CD14-positive monocyte (primary cell): ENCODE data around the gene C4BPA. TPM values are rescaled to one million over a fixed set of nuclear protein-coding genes. Genes with fewer than 3 reads are reported as not detected.

Experiments
- DNase-seq, 3 donors: peaks; one replicate each; pipeline ENCODE4 v3.0.0-alpha.2; 2011 to 2022
- H2AFZ ChIP-seq: 2 replicates; pipeline ENCODE4 v1.6.0; 2012; ENCODE audit warnings: mild to moderate bottlenecking, low read depth, low read length, inconsistent platforms; ENCODE audit not compliant: insufficient read depth, poor library complexity, severe bottlenecking
- H3K27ac ChIP-seq, 2 donors: 1 replicate in 1 of 2; 2 replicates in 1 of 2; pipeline ENCODE4 v1.5.1; 2012 to 2013; ENCODE audit warnings: low read length in 2 of 2, control low read depth in 1 of 2, inconsistent platforms in 1 of 2, low read depth in 1 of 2, mild to moderate bottlenecking in 1 of 2
- H3K27me3 ChIP-seq, 2 donors: one replicate each; pipeline versions ENCODE4 v1.6.0 to v1.6.1; 2011 to 2013; ENCODE audit warnings: low read length in 2 of 2; ENCODE audit not compliant: control insufficient read depth in 2 of 2, insufficient read depth in 2 of 2
- H3K36me3 ChIP-seq, 2 donors: replicated peaks in 1 of 2; 1 replicate in 1 of 2; 2 replicates in 1 of 2; pipeline versions ENCODE4 v1.5.1 to v1.6.1; 2012 to 2013; ENCODE audit warnings: low read length in 2 of 2, control low read depth in 1 of 2, inconsistent platforms in 1 of 2, mild to moderate bottlenecking in 1 of 2; ENCODE audit not compliant: insufficient read depth in 2 of 2, control insufficient read depth in 1 of 2
- H3K4me1 ChIP-seq, 2 donors: 1 replicate in 1 of 2; 2 replicates in 1 of 2; pipeline versions ENCODE4 v1.5.1 to v1.6.1; 2012 to 2013; ENCODE audit warnings: low read length in 2 of 2, control low read depth in 1 of 2, inconsistent platforms in 1 of 2, mild to moderate bottlenecking in 1 of 2, moderate library complexity in 1 of 2; ENCODE audit not compliant: insufficient read depth in 2 of 2, control insufficient read depth in 1 of 2
- H3K4me2 ChIP-seq: replicated peaks from 2 replicates; pipeline ENCODE3; 2012; ENCODE audit warnings: low read length, moderate library complexity, mild to moderate bottlenecking; ENCODE audit not compliant: poor library complexity, severe bottlenecking; ENCODE audit errors: extremely low read depth
- H3K4me3 ChIP-seq, 3 experiments: fragments of 200-600 bp in 1 of 3; sonication (generic) in 1 of 3; replicated peaks in 1 of 3; 1 replicate in 2 of 3; 2 replicates in 1 of 3; pipeline ENCODE4 v1.5.1; 2011 to 2013; ENCODE audit warnings: low read length in 3 of 3, mild to moderate bottlenecking in 3 of 3, control low read depth in 2 of 3, low read depth in 2 of 3, inconsistent platforms in 1 of 3, moderate library complexity in 1 of 3
- H3K79me2 ChIP-seq: 2 replicates; pipeline ENCODE4 v1.6.0; 2012; ENCODE audit warnings: mild to moderate bottlenecking, control low read depth, inconsistent platforms, low read length, moderate library complexity; ENCODE audit not compliant: insufficient read depth
- H3K9ac ChIP-seq: 2 replicates; pipeline ENCODE4 v1.6.0; 2017; ENCODE audit warnings: low read length, mild to moderate bottlenecking; ENCODE audit not compliant: insufficient read depth, poor library complexity, severe bottlenecking
- H3K9me3 ChIP-seq, 2 donors: replicated peaks in 1 of 2; 1 replicate in 1 of 2; 2 replicates in 1 of 2; pipeline versions ENCODE4 v1.5.1 to v1.6.1; 2012 to 2013; ENCODE audit warnings: low read length in 2 of 2, control low read depth in 1 of 2; ENCODE audit not compliant: control insufficient read depth in 1 of 2, insufficient read depth in 1 of 2
- H4K20me1 ChIP-seq: 2 replicates; pipeline ENCODE4 v1.6.0; 2012; ENCODE audit warnings: mild to moderate bottlenecking, low read length, control low read depth, moderate library complexity; ENCODE audit not compliant: insufficient read depth
- H3K27ac Mint-ChIP-seq, 7 donors: one replicate each; pipeline ENCODE4 v1.8.0; 2020; ENCODE audit warnings: mild to moderate bottlenecking in 7 of 7, mixed read lengths in 7 of 7, moderate library complexity in 6 of 7, inconsistent platforms in 2 of 7
- H3K27me3 Mint-ChIP-seq, 3 donors: one replicate each; pipeline ENCODE4 v1.8.0; 2021 to 2022; ENCODE audit warnings: low read depth in 3 of 3, mild to moderate bottlenecking in 3 of 3, mixed read lengths in 3 of 3, moderate library complexity in 3 of 3, inconsistent platforms in 1 of 3
- H3K36me3 Mint-ChIP-seq, 2 donors: one replicate each; pipeline ENCODE4 v1.8.0; 2020; ENCODE audit warnings: mixed read lengths in 2 of 2, inconsistent platforms in 1 of 2, mild to moderate bottlenecking in 1 of 2
- H3K4me1 Mint-ChIP-seq: one replicate; pipeline ENCODE4 v1.8.0; 2020; ENCODE audit warnings: mild to moderate bottlenecking, mixed read lengths
- H3K4me3 Mint-ChIP-seq, 2 donors: one replicate each; pipeline ENCODE4 v1.8.0; 2020; ENCODE audit warnings: mild to moderate bottlenecking in 2 of 2, mixed read lengths in 2 of 2, moderate library complexity in 1 of 2
- H3K9me3 Mint-ChIP-seq, 7 donors: one replicate each; pipeline ENCODE4 v1.8.0; 2020 to 2022; ENCODE audit warnings: mixed read lengths in 7 of 7, mild to moderate bottlenecking in 6 of 7, moderate library complexity in 6 of 7, inconsistent platforms in 2 of 7
- WGBS: methylation state at CpG from one replicate; pipeline ENCODE4 v1.1.5; 2013; ENCODE audit warnings: missing lambda C conversion rate; ENCODE audit not compliant: insufficient coverage; 5-methylcytosine and 5-hydroxymethylcytosine counted together
- intact Hi-C, 2 donors: fragments of 100-400 bp; cut with micrococcal nuclease; formaldehyde crosslinking; loops; one replicate each; pipeline versions ENCODE4 v1.15.0 to v1.15.1; 2023
- polyA plus RNA-seq, 3 donors: library from polyadenylated mRNA; depleted of rRNA in 1 of 3; unstranded in 2 of 3; stranded (reverse) in 1 of 3; fragments of 300-500 nt in 2 of 3; fragments of >200 nt in 1 of 3; fragmentation: Illumina TruSeq in 2 of 3; gene quantifications; 1 replicate in 2 of 3; 2 replicates in 1 of 3; pipeline ENCODE4 v1.2.3, GENCODE V29; 2012 to 2021
- TF ChIP-seq, protein P1 (sequence below): fragments of 200-600 bp; IDR thresholded peaks from one replicate; pipeline ENCODE4 v1.8.0; 2022; ENCODE audit warnings: antibody characterized with exemption, mild to moderate bottlenecking

Gene C4BPA
- polyA plus RNA-seq, 3 donors = 0.09 to 0.25 (median 0.13) TPM

DNA sequence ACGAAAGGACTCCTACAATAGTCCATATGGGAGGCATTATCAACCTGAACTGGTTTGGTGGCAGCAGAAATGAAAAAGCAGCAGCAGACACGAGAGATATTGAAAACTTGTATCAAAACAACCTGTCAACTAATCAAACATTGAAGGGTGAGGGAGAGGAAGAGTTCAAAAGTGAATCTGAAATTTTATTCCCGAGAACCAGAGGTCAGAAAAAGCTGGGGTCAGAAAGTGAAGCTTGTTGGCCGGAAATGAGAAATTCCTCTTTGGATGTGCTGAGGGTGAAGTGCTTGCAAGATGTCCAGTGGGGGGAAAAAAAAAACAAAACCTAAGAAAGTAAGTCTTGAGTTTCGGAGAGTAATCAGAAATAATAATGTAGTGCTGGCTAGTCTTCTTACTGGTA, 1.9 kb upstream of the C4BPA start:
- Histone ChIP-seq H3K27me3 (no peaks in the 10 kb centered on the region), H2AFZ (no peak overlapping the region), H4K20me1 (no peaks in the 10 kb centered on the region), H3K27ac (no peak overlapping the region), H3K4me3 (no peak overlapping the region), H3K9me3 (no peaks in the 10 kb centered on the region), H3K4me1 (peaks cover 14 to 17% of the 10 kb centered on the region in 2 donors), H3K9ac (no peak overlapping the region), H3K36me3 (no peaks in the 10 kb centered on the region), H3K4me2 (no peak overlapping the region), H3K79me2 (no peaks in the 10 kb centered on the region)
- Mint-ChIP-seq H3K4me1 (peaks cover 36% of the 10 kb centered on the region), H3K9me3 (peaks cover 0 to 8% (median 0%) of the 10 kb centered on the region in 7 donors), H3K36me3 (no peaks in the 10 kb centered on the region), H3K4me3 (no peak overlapping the region), H3K27me3 (peaks cover 0 to 3% (median 3%) of the 10 kb centered on the region in 3 donors), H3K27ac (no peak overlapping the region)
- 100% methylated on average over 3 of the region's 5 CpGs for WGBS
- TF ChIP-seq, protein P1, sequence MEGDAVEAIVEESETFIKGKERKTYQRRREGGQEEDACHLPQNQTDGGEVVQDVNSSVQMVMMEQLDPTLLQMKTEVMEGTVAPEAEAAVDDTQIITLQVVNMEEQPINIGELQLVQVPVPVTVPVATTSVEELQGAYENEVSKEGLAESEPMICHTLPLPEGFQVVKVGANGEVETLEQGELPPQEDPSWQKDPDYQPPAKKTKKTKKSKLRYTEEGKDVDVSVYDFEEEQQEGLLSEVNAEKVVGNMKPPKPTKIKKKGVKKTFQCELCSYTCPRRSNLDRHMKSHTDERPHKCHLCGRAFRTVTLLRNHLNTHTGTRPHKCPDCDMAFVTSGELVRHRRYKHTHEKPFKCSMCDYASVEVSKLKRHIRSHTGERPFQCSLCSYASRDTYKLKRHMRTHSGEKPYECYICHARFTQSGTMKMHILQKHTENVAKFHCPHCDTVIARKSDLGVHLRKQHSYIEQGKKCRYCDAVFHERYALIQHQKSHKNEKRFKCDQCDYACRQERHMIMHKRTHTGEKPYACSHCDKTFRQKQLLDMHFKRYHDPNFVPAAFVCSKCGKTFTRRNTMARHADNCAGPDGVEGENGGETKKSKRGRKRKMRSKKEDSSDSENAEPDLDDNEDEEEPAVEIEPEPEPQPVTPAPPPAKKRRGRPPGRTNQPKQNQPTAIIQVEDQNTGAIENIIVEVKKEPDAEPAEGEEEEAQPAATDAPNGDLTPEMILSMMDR = no peak
- DNase-seq = no peak
- intact Hi-C loops = no loop called here

- Histone ChIP-seq H3K9me3 (no peaks in the 10 kb centered on the region), H3K4me2 (no peak overlapping the region), H2AFZ (no peak overlapping the region), H4K20me1 (no peaks in the 10 kb centered on the region), H3K36me3 (no peaks in the 10 kb centered on the region), H3K27ac (no peak overlapping the region), H3K79me2 (no peaks in the 10 kb centered on the region), H3K27me3 (no peaks in the 10 kb centered on the region), H3K9ac (no peak overlapping the region), H3K4me1 (peaks cover 14 to 17% of the 10 kb centered on the region in 2 donors), H3K4me3 (no peak overlapping the region)
- WGBS = 100% methylated on average over 1 of the region's 1 CpG
- peaks cover 0 to 6% (median 0%) of the 10 kb centered on the region in 7 donors for H3K9me3 Mint-ChIP-seq
- H3K27ac Mint-ChIP-seq = no peak overlapping the region
- intact Hi-C loops = no loop called here
- no peak for DNase-seq
- no peak overlapping the region for H3K4me3 Mint-ChIP-seq
- H3K4me1 Mint-ChIP-seq = peaks cover 36% of the 10 kb centered on the region
- H3K27me3 Mint-ChIP-seq = peaks cover 0 to 4% (median 3%) of the 10 kb centered on the region in 3 donors
- no peaks in the 10 kb centered on the region for H3K36me3 Mint-ChIP-seq
- TF ChIP-seq, protein P1 = no peak
Measured at GRCh38 chr1:207102659-207103058, 1.4 kb upstream of the C4BPA start.
